Measurements from ENCODE around the gene RASL10A. TPM values are rescaled to one million over a fixed set of nuclear protein-coding genes. Genes with fewer than 3 reads are reported as not detected.
A peak's percentile ranks its signal among the peaks of the same experiment; 100 is the strongest.

The RASL10A gene
- total and polyA plus RNA-seq, 2 donors (not counting 1 experiment from before 2014, with no cell fraction given): not detected

DNA sequence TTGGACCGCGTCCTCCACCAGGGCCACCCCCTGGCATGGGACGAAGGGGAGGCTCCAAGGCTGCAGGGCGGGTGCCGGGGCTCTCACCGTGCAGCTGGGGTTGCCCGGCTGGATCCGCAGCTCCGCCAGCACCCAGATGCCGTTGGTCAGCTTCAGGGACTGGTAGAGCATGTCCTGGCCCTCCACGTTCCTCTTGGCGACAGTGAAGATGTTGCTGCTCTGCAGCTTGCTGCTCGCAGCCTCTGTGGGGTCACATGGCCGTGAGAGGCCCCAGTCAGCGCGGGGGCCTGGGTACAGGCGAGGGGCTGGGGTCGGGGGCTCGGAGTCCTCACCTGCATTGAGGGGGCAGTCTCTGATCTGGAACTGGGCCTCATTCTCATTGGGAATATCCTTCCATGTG lies 14.8 kb upstream of the RASL10A start:
- no peak overlapping the region for H3K9ac ChIP-seq (ENCODE audit: insufficient read depth, low read length)
- H3K4me1 ChIP-seq (ENCODE audit: control insufficient read depth, extremely low read depth, insufficient read depth, low read length): peaks cover 8% of the 10 kb centered on the region
- H3K9me3 ChIP-seq (ENCODE audit: control insufficient read depth, insufficient read depth, low read depth, low read length): no peaks in the 10 kb centered on the region
- TF ChIP-seq, protein P1, sequence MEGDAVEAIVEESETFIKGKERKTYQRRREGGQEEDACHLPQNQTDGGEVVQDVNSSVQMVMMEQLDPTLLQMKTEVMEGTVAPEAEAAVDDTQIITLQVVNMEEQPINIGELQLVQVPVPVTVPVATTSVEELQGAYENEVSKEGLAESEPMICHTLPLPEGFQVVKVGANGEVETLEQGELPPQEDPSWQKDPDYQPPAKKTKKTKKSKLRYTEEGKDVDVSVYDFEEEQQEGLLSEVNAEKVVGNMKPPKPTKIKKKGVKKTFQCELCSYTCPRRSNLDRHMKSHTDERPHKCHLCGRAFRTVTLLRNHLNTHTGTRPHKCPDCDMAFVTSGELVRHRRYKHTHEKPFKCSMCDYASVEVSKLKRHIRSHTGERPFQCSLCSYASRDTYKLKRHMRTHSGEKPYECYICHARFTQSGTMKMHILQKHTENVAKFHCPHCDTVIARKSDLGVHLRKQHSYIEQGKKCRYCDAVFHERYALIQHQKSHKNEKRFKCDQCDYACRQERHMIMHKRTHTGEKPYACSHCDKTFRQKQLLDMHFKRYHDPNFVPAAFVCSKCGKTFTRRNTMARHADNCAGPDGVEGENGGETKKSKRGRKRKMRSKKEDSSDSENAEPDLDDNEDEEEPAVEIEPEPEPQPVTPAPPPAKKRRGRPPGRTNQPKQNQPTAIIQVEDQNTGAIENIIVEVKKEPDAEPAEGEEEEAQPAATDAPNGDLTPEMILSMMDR (conservative IDR thresholded peaks at IDR 0.05 in 1 of 2, IDR thresholded peaks at IDR 0.05 in 1 of 2; ENCODE audit: low read depth in 1 of 2, low read length in 2 of 2): no peak
- H2AFZ ChIP-seq (ENCODE audit: low read length): no peak overlapping the region
- DNase-seq (ENCODE audit: low read depth in 2 of 2): no peak
- no peak overlapping the region for H3K4me3 ChIP-seq (replicated peaks in 1 of 4; ENCODE audit: control extremely low read depth in 1 of 4, insufficient read depth in 1 of 4, low read depth in 3 of 4, low read length in 4 of 4)
- peaks cover 12% of the 10 kb centered on the region for H3K36me3 ChIP-seq (ENCODE audit: control insufficient read depth, insufficient read depth, low read length)
- no peaks in the 10 kb centered on the region for H3K79me2 ChIP-seq (ENCODE audit: control insufficient read depth, insufficient read depth, low read length)
- H3K4me2 ChIP-seq (ENCODE audit: extremely low read depth, insufficient read depth, low read length): no peak overlapping the region
- no peak overlapping the region for H3K27ac ChIP-seq (ENCODE audit: insufficient read depth, low read length)
- H3K27me3 ChIP-seq (ENCODE audit: control insufficient read depth, insufficient read depth, low read length): no peaks in the 10 kb centered on the region
- no peaks in the 10 kb centered on the region for H4K20me1 ChIP-seq (ENCODE audit: control insufficient read depth, extremely low read depth, insufficient read depth, low read length)

DNA sequence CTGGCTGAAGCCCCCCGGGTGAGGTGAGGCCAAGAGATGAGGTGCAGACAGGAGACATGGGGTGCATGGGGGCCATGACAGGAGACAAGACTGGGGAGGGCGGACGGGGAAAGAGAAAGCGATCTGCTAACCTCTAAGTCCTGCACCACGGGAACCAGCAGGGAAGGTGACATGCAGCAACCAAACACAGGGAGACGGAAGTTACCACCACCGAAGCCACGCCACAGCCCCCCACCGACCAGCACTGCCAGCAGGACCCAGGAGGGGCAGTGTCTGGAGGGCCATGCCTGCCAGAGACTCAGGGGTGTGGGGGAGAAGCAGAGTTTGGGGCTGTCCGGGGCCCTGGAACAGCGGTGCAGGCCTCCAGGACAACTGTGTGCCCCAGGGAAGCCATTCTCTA lies 14.1 kb upstream of the RASL10A start:
- no peak overlapping the region for H3K4me3 ChIP-seq (replicated peaks in 1 of 4; ENCODE audit: control extremely low read depth in 1 of 4, insufficient read depth in 1 of 4, low read depth in 3 of 4, low read length in 4 of 4)
- H3K4me1 ChIP-seq (ENCODE audit: control insufficient read depth, extremely low read depth, insufficient read depth, low read length): peaks cover 8% of the 10 kb centered on the region
- no peak overlapping the region for H3K9ac ChIP-seq (ENCODE audit: insufficient read depth, low read length)
- H2AFZ ChIP-seq (ENCODE audit: low read length): no peak overlapping the region
- H3K9me3 ChIP-seq (ENCODE audit: control insufficient read depth, insufficient read depth, low read depth, low read length): no peaks in the 10 kb centered on the region
- no peaks in the 10 kb centered on the region for H3K27me3 ChIP-seq (ENCODE audit: control insufficient read depth, insufficient read depth, low read length)
- peaks cover 12% of the 10 kb centered on the region for H3K36me3 ChIP-seq (ENCODE audit: control insufficient read depth, insufficient read depth, low read length)
- TF ChIP-seq EZH2 (IDR thresholded peaks at IDR 0.05; ENCODE audit: low read length, missing control alignments): no peak
- TF ChIP-seq, protein P1 (conservative IDR thresholded peaks at IDR 0.05 in 1 of 2, IDR thresholded peaks at IDR 0.05 in 1 of 2; ENCODE audit: low read depth in 1 of 2, low read length in 2 of 2): no peak
- H3K79me2 ChIP-seq (ENCODE audit: control insufficient read depth, insufficient read depth, low read length): no peaks in the 10 kb centered on the region
- no peak overlapping the region for H3K27ac ChIP-seq (ENCODE audit: insufficient read depth, low read length)
- no peak for DNase-seq (ENCODE audit: low read depth in 2 of 2)
- no peak overlapping the region for H3K4me2 ChIP-seq (ENCODE audit: extremely low read depth, insufficient read depth, low read length)
- H4K20me1 ChIP-seq (ENCODE audit: control insufficient read depth, extremely low read depth, insufficient read depth, low read length): no peaks in the 10 kb centered on the region

DNA sequence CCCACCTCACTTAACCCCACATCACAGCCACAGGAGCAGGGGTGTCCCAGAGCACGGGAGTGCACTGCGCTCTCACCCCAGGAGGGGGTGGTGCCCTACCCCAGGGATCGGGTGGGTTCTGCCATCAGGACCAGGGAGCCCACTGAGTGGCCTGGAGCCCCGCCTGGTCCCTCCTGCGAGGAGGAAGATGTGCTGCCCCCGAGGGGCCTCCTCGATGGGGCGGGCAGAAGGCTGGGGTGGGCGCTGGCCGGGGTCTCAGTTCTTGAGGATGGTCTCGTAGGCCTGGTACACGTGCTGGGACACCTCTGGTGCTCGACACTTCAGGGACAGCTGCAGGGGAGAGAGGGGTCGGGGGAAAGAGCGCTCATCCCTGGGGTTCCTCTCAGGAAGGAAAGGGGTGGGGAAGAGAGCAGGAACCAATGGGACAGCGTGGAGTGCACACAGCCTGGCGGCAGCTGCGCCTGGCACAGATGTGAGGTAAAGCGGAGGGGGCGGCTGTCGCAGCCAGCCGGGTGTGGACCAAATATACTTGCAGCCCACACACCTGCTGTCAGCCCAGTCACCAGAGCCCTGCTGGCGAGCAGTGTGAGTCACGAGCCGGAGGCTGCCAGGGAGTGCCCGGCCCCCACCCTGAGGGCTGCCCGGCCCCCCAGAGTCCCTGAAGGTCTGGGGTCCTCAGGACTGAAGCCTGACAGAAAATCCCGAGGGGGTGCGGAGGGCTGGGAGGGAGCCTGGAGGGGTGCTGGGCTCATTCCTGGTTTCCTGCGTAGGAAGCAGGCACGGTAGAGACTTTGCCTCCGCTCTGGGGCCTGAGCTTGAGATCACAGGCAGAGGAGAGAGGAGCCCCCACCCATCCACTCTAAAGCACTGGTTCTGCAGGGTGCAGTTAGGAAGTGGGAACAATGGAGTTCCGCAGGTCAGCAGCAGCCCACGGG lies 13.3 kb upstream of the RASL10A start:
- no peaks in the 10 kb centered on the region for H3K9me3 ChIP-seq (ENCODE audit: control insufficient read depth, insufficient read depth, low read depth, low read length)
- DNase-seq (ENCODE audit: low read depth in 2 of 2): peak in 1 of 2 donors; percentile 53
- no peak overlapping the region for H3K9ac ChIP-seq (ENCODE audit: insufficient read depth, low read length)
- H3K4me2 ChIP-seq (ENCODE audit: extremely low read depth, insufficient read depth, low read length): no peak overlapping the region
- no peak overlapping the region for H3K4me3 ChIP-seq (replicated peaks in 1 of 4; ENCODE audit: control extremely low read depth in 1 of 4, insufficient read depth in 1 of 4, low read depth in 3 of 4, low read length in 4 of 4)
- no peaks in the 10 kb centered on the region for H4K20me1 ChIP-seq (ENCODE audit: control insufficient read depth, extremely low read depth, insufficient read depth, low read length)
- no peaks in the 10 kb centered on the region for H3K27me3 ChIP-seq (ENCODE audit: control insufficient read depth, insufficient read depth, low read length)
- H3K27ac ChIP-seq (ENCODE audit: insufficient read depth, low read length): no peak overlapping the region
- H3K4me1 ChIP-seq (ENCODE audit: control insufficient read depth, extremely low read depth, insufficient read depth, low read length): peaks cover 8% of the 10 kb centered on the region
- H3K36me3 ChIP-seq (ENCODE audit: control insufficient read depth, insufficient read depth, low read length): peaks cover 12% of the 10 kb centered on the region
- H3K79me2 ChIP-seq (ENCODE audit: control insufficient read depth, insufficient read depth, low read length): no peaks in the 10 kb centered on the region
- H2AFZ ChIP-seq (ENCODE audit: low read length): no peak overlapping the region
- TF ChIP-seq EZH2 (IDR thresholded peaks at IDR 0.05; ENCODE audit: low read length, missing control alignments): no peak

Measured in fibroblast of lung (primary cell).